GM21526 (cell line): ENCODE measurements around the gene MAN1A1.
"Not testable (repeated sequence)": the region's sequence is repeated elsewhere in the genome, so short reads cannot be mapped to it uniquely, and the experiment has no call there.

Experiments used
- ATAC-seq: cut with Tn5 transposase; IDR thresholded peaks from one replicate; pipeline ENCODE4 v1.9.1; 2021; ENCODE audit warnings: moderate library complexity; ENCODE audit not compliant: unreplicated experiment, low FRiP score

The MAN1A1 gene

DNA sequence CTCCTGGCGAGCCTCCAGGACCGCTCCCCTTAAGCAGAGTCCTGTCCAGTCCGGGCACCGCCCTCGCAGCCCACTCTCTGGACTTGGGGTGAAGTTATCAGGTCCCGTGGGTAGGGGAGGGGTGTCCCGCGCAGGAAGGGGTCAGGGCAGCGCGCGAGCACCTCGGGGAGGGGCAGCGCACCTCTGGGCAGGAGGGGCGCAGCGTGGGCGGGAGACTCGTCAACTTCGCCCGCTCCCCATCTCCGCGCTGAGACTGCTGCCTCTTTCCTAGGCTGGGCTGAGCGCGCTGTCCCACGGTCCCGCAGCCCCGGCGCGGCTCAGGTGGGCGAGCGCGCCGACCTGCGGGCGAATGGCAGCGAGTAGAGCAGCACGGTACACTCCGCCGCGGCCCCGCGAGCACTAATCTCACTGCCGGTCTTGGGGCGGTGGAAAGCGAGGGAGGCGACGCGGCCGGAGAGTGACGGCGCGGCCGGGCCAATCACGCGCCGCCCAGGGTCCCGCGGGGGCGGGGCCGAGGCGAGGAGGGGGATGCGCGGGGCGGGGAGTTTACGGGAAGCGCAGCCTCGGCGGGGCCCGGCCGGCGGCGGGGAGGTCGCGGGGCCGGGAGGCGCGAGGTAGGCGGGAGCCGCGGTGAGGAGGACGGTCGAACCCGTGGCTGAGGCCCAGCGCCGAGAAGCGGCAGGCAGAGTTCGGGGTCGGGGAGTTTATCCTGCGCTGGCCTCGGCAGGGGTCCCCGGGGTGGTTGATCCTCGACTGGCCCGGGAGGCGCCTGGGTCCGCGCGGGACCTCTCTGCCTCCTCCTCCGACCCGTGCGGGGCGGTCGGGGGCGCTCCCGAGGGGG, at the start of gene MAN1A1:
TSS of gene MAN1A1 (minus strand) at position 401 of the 841 bp plus-strand sequence. CDS start 696 bp downstream, outside the sequence.
- peak; percentile 77 for ATAC-seq

DNA sequence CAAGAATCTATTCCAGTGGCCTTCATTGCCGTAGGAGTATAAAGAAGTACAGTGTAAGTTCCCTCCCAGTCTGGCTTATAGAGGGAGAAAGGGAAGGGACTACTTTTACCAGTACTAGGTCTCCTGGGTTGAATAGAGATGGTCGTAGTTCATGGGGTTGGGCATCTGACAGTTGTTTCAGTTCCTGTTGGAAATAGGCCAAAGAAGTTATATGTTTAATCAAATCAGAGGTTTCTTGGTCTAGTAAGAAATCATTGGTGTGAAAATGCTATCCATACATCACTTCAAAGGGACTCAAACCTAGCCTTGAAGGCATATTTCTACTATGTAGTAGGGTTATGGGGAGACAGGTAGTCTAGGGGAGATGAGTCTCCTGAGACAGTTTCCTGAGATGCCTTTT, 45.6 kb upstream of the MAN1A1 start:
- ATAC-seq: no peak

DNA sequence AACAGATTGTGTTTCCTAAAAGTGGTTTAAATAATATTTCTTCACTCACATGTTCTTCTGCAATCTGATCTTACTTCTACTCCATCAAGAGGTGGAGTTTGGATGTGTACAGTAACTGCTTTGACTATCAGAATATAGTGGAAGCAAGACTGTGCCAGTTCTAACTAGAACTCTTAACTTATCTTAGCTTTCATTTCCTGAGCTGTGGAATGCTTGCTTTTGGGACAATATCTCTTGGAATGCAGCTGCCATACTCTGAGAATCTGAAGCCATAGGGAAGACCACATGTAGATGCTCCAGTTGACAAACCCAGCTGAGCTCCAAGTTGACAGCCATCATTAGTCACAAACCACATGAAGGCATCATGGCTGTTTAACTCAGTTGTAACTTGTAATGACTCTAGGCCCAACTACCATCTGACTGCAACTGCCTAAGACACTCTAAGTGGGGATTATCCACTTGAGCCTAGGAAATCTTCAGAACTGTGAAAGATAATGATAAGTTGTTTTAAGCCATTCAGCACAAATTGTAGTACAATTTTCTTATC, 40.8 kb upstream of the MAN1A1 start:
- no peak for ATAC-seq

DNA sequence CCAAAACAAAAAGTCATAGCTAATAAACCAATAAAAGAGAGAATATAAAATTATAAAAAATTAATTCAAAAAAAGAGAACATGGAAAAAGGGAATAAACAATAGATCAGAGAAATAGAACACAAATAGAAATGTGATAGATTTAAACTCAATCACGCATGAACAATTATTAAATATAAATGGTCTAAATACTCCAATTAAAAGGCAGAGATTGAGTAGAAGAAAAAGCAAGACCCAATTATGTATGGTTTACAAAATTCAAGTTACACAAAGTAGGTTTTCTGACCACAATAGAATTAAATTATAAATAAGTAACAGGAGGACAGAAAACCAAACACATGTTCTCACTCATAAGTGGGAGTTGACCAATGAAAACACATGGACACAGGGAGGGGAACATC, 36.4 kb upstream of the MAN1A1 start:
- ATAC-seq: no peak

DNA sequence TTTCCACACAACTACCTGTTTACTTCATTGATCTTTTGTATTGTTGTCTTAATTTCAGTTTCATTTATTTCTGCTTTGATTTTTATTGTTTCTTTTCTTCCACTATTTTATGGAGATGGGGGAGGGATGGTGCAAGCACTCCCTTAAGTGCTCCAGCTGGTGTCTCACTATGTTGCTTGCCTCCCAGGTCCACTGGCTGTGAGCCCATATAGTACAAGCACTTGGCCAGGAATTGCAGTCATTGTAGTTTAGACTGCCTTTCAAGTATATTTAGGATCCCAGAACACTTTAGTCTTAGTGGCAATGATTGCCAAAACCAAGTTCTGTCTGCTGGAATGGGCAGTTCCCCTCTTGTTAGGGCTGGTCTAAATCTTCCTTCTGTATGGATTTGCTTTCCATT, 34.9 kb upstream of the MAN1A1 start:
- no peak for ATAC-seq

DNA sequence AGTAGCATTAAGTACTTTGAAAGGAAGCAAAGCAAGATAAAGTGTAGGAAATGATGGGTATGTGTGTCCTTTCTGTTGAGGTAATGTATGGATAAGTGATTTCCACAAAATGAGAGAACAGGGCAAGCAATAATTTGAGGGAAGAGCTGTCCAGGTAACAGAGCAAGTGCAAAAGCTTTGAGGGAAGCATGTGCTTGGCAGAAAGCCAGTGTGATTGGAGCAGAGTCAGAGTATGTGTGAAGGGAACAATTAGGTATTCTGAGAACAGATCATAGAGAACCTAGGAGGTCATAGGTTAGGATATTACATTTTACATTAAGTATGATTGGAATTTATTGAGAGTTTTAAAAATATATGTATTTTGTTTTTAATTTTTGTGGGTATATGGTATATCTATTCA, 30.2 kb upstream of the MAN1A1 start:
- ATAC-seq: no peak

DNA sequence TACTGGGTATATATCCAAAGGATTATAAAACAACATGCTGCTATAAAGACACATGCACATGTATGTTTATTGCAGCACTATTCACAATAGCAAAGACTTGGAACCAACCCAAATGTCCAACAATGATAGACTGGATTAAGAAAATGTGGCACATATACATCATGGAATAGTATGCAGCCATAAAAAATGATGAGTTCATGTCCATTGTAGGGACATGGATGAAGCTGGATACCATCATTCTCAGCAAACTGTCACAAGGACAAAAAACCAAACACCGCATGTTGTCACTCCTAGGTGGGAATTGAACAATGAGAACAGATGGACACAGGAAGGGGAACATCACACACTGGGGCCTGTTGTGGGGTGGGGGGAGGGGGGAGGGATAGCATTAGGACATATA, 27.5 kb upstream of the MAN1A1 start:
- ATAC-seq: not testable (repeated sequence)

DNA sequence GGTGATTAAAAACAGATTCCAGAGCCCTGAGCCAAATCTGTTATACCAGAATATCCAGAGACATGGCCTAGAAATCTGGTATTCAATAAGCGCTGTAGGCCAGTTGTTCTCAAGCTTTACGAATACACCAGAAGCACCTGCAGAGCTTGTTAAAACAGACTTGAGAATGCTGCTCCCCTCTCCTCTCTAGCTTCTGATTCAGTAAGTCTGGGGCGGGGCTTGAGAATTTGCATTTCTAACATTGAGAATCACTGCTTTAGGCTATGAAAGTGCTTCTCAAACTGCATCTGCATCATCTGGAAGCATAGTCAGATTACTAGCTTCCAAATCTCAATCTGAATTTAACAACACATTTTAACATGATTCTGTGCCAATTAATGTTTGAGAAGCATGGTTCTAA, 20.5 kb upstream of the MAN1A1 start:
- no peak for ATAC-seq

DNA sequence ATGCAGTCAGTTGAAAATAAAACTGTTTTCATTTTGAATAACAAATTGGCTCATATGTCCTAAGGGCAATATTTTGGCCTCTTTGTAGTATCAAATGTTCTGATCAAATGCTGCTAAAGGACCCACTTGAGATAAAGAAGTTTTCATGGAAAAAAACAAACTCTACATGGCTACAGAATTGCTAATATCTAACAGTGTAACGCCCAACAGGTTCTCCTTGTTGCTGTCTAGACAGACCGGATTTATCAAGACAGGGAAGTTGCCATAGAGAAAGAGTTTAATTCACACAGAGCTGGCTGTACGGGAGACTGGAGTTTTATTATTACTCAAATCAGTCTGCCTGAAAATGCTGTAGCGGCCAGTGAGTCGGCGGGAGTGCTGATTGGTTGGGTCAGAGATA, 19.4 kb upstream of the MAN1A1 start:
- no peak for ATAC-seq

DNA sequence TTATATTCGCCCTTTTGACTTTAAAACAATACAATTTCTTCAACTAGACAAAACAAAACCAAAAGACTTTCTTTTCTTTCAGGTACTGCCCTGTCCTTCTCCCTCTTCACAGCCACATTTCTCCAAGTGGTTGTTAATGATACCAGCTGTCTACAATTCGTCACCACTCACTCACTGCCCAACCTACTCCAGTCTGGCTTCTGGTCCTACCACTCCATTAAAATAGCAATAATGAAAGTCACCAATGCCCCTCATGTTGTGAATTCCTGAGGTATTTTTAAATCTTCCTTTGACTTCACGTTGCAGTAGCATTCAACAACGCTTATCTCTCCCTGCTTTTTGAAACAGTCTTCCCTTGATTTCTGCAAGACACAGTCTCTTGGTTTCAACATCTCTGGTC, 11.6 kb upstream of the MAN1A1 start:
- ATAC-seq: no peak

DNA sequence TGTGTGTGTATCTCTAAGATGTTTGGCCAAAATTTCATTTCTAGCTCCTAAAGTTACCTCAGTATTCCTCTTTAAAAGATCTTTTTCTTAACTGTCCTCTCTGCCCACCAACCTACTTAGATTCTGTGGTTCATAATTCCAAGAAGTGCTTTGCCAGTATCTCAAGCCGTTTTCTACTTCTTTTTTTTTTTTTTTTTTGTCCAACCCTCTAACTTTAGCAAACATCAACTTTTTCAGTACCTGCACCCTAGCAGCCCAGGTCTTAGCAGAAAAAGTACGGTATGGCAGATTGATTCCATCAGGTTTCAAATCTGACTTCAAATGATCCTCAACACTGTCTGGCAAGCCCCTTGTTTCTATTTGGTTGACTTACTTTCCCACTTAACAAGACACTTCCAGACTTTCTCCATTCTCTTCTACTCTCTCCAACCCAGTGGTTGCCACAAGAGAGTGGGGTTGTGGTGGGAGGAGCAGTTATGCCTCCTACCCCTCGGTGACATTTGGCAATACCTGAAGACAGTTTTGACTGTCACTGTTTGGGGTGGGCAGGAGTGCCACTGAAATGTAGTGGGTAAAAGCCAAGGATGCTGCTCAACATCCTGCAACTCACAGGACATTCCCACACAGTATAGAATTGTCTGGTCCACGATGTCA, 10.8 kb upstream of the MAN1A1 start:
- no peak for ATAC-seq

DNA sequence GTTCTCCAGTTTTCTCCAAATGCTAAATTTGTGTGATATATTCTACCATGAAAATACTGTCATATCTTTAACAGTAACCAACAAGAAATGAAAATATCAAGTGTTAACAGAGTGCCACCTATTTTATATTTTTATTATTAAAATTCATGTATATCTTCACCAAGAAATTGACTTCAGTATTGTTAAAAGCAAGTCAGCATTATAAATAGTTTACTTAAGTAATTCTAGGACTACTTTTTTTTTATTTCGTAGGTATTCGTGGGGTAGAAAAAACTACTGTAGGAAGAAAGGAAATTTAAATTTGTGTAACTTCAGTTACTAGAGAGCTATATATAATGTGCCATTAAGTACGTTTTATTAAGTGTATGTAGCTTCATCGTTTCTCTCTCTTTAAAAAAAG, 6.3 kb upstream of the MAN1A1 start:
- ATAC-seq: no peak

DNA sequence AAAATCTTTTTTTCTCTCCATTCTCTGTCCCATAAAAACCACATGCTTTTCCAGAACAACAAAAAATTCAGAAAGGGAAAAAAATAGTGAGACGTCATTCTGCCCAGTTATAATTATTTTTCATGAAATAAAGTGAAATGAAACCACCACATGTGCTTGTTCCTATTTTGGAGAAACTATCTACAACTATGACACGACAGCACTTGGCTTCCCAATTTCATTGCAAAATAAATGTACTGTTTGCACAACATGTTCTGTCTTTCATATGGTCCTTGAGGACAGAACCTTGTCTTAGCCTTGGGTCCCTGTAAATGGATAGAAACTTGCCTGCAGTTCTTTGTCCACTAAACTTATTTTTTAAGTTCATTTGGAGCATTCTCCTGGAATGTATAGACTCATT, 5.6 kb upstream of the MAN1A1 start:
- no peak for ATAC-seq

DNA sequence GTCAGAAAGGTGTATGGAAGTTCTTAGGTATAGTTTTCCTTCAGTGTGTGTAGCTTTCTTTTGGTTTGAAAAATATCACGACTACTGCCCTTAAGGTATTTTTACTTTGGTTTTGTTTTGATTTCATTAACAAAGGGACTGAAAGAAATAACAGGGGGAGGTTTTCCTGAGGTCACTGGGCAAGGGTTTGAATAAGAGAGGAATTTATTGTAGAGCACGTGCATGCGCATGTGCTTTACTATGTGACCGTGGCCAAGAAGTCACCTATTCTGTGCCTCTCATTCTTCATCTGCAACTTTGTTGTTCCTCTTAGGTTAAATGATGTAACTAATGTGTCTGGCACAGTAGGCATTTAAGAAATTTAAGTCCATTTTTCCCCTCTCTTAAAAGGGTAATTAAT, 4.1 kb upstream of the MAN1A1 start:
- no peak for ATAC-seq

DNA sequence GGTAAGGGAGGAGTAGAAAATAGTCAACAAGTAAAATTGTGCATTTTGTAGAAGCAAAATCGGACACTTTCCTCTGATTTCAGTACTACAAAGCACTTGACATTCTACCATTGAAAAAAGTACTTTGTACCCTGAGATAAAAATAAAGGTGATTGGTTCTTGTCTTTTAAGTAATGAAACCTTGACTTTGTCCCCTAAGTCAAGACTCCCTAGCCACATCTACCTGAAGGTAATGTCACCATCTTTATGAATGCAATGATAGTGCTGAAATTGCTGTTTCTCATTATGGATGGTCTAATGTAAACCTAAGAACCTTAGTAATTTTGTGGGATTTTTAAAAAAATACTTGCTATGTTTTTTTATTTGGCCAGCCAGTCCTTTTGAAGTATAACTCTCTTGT, 2.4 kb upstream of the MAN1A1 start:
- ATAC-seq: no peak

DNA sequence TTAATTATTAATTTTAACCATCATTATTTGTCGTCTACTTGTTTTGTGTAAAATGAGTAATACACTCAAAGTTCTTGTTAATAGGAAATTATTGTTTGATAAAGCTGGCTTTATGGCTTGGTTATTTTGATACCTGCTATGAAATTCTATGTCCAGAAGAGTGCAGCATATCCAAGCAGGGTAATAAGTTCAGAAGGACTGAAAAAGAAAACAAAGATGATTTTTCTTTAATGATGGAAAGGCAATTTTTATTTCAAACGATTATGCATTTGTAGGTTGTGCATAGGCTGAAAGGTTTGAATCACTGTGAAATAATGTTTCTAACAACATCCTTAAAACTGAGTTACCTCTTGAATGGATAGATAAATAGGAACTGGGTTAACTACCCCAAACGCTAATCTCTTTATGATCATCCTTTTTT, 1.4 kb upstream of the MAN1A1 start:
- ATAC-seq: no peak

DNA sequence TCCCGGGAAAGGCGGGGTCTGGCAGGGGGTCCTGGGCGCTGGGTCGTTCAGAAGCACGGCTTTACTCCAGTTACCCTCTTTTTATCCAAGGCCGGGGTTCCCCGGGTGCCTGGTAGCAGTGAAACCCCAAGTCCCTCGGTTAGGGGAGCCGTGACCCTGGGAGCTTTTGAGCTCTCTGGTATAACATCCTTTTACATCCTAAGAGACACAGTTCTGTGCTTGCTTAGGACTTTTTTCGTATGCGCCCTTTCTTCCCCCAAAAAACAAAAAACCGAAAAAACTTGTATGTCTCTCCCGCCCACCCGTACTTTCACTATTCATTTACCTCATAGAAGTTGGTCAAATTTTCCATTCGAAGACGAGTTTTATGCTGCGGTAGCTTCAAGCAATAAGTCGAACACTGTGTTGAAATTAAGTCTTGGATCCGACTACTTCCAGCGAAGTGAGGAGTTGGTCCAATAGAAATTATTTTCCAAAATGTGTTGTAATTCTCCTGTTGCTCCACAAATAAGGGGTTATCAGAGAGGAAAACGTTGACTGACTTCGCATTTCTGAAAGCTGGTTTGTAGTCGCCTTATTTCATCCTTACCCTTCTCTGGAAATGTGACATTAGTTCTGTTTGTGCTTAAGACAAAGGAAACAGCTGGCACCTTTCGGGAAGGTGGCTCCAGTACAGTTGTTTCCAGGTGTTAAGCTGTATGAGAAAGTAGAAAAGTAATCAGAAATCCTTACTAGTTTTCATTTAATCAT, 816 bp upstream of the MAN1A1 start:
- ATAC-seq: peak; percentile 10

DNA sequence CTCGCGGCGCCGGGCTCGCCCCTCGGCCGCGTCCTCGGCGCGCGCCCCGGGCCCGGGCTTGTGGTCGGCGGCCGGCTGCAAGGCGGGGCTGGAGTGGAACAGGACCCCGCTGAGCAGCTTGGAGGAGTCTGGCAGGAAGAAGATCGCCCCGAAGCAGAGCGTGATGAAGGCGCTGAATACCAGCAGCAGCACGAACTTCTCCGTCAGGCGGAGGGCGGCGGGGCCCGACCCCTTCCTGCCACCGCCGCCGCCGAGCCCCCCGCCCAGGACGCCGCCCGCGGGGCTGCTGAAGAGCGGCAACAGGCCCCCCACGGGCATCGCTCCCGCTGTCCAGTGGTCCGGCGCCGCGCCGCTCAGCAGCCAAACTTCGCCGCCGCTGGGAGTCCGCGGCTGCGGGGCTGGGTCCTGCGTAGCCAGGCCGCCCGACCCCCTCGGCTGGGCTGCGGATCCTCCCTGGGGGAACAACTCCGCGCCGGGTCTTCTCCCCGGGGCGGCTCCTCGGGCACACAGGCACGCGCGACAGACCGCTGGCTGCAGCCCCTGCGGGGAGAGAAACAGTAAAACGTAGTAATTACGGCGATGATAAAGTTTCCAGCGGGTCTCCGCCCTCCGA, 707 bp downstream of the MAN1A1 start:
- peak; percentile 2 for ATAC-seq

DNA sequence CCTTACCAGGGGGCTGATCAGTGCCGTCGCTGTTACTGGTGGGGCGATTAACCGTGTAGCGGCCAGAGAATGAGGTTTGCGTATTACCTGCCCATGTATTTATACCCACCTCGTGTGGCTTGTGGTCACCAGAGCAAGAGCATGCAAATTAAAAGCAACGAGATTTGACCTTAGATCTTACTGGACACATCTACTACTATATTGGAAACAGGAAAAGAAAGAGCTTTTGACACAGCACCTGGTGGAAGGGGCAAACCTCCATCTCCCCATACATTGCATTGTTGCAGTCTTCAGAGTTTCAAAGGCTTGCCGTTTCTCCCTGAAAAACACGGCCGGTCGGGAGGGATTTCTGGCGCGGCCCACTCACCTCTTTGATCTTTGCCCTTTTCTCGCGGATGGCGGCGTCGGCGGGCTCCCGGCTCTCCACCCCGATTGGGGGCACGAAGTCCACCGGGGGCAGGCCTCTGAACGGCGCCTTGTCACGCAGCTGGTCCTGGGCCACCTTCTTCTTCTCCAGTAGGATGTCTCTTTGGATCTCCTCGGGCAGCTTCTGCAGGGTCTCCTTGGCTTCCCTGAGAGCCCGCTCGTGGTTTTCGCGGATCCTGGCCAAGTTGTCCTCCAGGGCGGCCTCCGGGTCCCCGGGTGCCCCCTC, 1.3 kb downstream of the MAN1A1 start:
- peak; percentile 22 for ATAC-seq

DNA sequence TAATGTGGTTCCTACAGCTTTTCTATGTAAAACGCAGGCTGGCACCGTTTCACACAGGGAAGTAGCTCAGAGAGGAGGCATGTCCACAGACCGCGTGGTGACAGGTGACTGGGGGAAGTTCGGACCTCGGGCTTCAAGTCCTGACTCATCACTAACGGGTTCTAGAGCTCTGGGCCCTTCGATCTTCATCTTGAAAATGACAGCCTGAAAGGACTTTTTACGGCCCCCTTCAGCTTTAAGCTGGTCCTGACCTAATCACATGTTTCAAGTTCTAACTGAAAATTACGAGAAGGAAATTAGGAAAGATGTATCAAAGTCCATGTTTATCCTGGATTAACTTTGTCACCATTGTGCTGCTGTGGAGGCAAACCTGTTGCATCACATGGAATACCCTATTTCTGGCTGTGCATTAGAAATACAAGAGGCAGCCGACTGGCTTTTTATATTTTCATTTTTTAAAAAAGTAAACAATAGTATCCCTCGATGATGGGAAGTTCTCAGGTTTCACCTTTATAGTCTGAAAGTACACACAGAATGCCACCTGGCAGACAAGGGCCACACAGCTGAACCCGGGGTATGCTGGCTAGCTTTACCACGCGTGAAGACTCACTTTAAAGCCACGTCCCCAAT, 2.0 kb downstream of the MAN1A1 start:
- no peak for ATAC-seq
